Ishikawa (cell line): ENCODE data around the gene KIF5B.

Experiments used
- TCF12 ChIP-seq: IDR thresholded peaks from 2 replicates; pipeline ENCODE4 v1.6.1; 2012; ENCODE audit warnings: low read depth
- TF ChIP-seq, protein P1 (sequence below): IDR thresholded peaks from 2 replicates; pipeline ENCODE4 v1.6.1; 2012

DNA sequence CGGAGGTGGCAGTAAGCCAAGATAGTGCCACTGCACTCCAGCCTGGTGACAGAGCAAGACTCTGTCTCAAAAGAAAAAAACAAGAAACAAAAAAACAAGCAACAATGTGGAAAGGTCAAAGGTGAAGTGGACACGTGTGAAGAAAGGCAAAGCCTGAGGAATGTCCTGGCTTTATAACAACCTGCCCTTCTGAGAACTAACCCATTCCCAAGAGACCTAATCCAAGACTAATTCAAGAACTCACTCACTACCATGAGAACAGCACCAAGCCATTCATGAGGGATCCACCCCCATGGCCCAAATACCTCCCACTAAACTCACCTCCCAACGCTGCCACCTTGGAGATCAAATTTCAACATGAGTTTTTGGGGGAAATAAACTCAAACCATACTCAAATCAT is 47.5 kb upstream of the KIF5B start:
- TF ChIP-seq, protein P1, sequence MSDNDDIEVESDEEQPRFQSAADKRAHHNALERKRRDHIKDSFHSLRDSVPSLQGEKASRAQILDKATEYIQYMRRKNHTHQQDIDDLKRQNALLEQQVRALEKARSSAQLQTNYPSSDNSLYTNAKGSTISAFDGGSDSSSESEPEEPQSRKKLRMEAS, result no peak
- no peak for TF ChIP-seq TCF12
